Colon (tissue), 2 donors: Measurements from ENCODE around the gene USP30.

ENCODE experiments used
- FAIRE-seq: peaks from 2 replicates; lab custom pipeline; 2012; peaks lifted over from hg19 to GRCh38; lab: Jason Lieb, UNC
- donor health status: control.
- donor health status: control.

USP30 gene

GRCh38 chr12:109098183-109098604 is 45.8 kb downstream of the USP30 start:
- no peak for FAIRE-seq

- FAIRE-seq = no peak
These were observed 46.3 kb downstream of the USP30 start for GRCh38 chr12:109098651-109099050.

GRCh38 chr12:109099431-109100020 is 47.1 kb downstream of the USP30 start:
- FAIRE-seq = no peak

GRCh38 chr12:109100741-109101140 is 48.4 kb downstream of the USP30 start:
- FAIRE-seq = no peak

- no peak for FAIRE-seq
These were observed 50.1 kb downstream of the USP30 start for GRCh38 chr12:109102491-109102890.

- FAIRE-seq = no peak
These were observed 52.8 kb downstream of the USP30 start for GRCh38 chr12:109105176-109105575.

GRCh38 chr12:109109746-109110350 is 57.5 kb downstream of the USP30 start:
- no peak for FAIRE-seq

GRCh38 chr12:109110988-109111495 is 58.7 kb downstream of the USP30 start:
- no peak for FAIRE-seq

GRCh38 chr12:109112720-109113465 is 60.5 kb downstream of the USP30 start:
- FAIRE-seq = no peak

GRCh38 chr12:109113661-109114321 is 61.4 kb downstream of the USP30 start:
- no peak for FAIRE-seq

- no peak for FAIRE-seq
These were observed 62.3 kb downstream of the USP30 start for GRCh38 chr12:109114644-109115043.

- FAIRE-seq = no peak
These were observed 63.0 kb downstream of the USP30 start for GRCh38 chr12:109115404-109115757.

GRCh38 chr12:109115758-109116610 is 63.6 kb downstream of the USP30 start, which contains the start of gene ACACB:
ACACB (plus strand) TSS chr12:109116587; CDS start chr12:109139406, 22,819 bp downstream.
- FAIRE-seq = no peak

GRCh38 chr12:109116611-109116949 is 64.2 kb downstream of the USP30 start:
- FAIRE-seq = no peak

GRCh38 chr12:109120095-109120494 is 67.7 kb downstream of the USP30 start:
- FAIRE-seq = no peak

- FAIRE-seq = no peak
These were observed 68.2 kb downstream of the USP30 start for GRCh38 chr12:109120557-109120956.

- no peak for FAIRE-seq
These were observed 69.0 kb downstream of the USP30 start for GRCh38 chr12:109121346-109121880.

- no peak for FAIRE-seq
These were observed 72.7 kb downstream of the USP30 start for GRCh38 chr12:109124878-109125648.

- no peak for FAIRE-seq
These were observed 73.4 kb downstream of the USP30 start for GRCh38 chr12:109125791-109126190.

- FAIRE-seq = no peak
These were observed 74.4 kb downstream of the USP30 start for GRCh38 chr12:109126784-109127183.
